NCI-H187 treated with DMSO at 0.1 percent for 48 hours (cell line): ENCODE results near the gene SBF2.
"Not testable (repeated sequence)": the region's sequence is repeated elsewhere in the genome, so short reads cannot be mapped to it uniquely, and the experiment has no call there.

Source experiments
- DNase-seq: peaks from one replicate; lab custom pipeline; 2025; lab: John Stamatoyannopoulos, UW

The SBF2 gene

DNA sequence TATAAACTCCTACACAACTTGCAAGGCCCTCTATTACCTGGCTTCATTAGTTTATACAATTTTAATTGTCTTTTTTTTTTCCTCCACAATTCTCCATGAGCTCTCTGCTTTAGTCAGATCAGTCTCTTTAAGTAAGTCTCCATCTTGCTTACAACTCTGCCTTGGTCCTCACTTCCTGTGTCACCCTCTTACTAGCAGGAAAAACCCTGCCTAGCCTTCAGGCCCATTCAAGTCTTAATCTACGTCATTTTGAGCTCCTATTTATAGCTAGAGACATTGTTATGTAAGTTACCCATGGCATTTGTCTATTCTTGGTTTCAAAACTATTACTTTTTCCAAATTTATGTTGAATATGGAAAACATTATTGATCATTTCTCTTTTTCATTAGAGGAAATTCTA is 177.4 kb downstream of the SBF2 start:
- DNase-seq, result no peak

DNA sequence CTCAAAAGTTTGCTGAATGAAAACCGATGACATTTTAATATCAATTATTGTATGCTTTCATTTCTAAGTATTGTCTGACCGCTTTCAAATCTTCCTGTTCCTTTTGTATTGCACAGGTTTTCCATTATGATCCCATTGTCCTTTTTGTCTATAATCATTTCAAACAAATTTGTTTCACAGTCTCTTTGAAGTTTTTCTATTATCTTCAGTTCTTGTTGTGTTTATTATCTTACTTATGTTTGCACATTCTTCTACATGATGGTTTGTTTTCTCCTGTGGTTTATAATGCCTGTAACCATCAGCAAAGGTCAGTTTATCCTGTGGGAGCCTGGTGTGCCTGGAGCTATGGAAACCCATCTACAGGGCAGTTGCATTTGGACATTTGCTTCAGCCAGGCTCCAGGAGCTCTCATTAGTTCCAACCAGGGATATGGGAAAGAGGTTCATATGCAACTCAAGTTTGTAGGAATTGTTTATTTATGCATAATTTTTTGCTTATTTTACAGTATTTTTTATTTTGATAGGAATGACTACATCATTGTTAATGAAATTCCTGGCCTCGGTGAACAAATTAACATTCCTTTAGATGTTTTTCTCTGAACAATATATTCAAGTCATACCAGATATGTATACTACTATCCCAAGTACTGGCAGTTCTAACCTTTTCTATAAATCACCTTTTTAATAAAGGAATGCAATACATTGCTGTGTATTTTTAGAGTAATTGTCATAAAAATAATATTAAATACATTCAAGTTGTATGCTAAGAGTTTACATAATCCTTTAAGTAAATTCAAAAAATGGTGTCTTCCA is 179.2 kb downstream of the SBF2 start:
- DNase-seq, result no peak

DNA sequence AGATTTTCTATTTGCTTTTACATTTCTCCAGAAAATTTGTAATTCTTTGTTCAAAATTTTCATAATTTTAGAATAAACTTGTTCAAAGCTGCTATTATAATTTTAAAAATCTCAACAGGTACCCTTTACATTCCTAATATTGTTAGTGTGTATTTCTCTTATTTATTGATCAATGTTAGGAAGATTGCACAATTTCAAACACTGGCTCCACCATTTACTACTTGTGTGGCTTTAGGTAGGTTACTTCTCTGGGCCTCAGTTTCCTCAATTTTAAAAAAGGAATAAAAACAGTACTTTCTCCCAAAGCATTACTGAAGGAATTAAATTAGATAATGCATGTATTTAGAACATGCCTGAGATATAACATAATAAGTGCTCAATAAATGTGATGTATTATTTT is 180.2 kb downstream of the SBF2 start:
- no peak for DNase-seq

DNA sequence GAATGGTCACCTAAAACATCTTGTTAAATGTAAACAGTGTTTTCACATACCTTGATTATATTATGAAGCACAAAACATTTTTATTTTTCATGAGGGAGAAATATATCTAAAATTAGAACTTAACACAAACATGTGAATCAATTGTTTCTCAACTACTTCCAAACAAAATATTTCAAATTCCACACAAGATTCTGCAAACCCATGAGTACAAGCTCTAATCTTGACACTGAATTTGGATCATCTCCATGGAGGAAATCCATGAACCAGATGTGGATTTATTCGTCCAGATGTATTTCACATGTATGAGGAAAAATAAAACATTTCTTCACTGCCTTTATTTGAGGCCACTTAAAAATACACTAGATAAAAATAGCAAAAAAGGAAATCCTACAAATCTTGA is 184.2 kb downstream of the SBF2 start:
- no peak for DNase-seq

DNA sequence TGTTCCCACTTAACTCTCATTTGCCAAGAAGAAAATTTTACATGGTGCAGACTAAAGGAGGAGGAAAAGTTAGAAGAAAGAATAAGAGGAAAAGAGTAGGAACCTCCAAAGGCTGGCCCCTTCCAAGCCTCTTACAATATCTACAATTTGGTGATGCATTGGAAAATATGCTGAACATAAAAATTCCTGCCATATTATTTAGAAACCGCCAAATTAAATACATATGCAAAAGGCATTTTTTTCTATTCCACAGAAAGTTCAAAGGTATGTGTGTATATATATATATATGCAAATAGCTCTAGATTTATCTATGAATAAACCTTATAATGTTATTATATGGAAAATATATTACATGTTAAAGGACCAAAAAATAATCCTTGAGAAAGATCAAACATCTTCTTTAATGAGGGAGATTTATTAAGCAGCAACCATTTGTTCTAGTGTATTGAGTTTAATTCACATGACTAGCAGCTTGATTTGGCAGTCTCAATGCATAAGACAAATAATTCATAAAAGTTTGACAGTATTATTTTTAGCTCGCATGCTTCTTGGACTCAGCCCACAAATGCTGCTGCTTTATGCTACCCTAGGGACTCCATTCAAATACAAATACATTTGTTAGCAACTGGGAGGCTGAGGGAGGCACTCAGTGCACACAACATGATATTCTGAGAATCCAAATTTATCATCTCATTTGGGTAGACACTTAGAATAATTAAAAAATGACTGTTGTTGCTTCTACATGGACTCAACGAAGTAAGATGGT is 184.9 kb downstream of the SBF2 start:
- peak; percentile 75 for DNase-seq

DNA sequence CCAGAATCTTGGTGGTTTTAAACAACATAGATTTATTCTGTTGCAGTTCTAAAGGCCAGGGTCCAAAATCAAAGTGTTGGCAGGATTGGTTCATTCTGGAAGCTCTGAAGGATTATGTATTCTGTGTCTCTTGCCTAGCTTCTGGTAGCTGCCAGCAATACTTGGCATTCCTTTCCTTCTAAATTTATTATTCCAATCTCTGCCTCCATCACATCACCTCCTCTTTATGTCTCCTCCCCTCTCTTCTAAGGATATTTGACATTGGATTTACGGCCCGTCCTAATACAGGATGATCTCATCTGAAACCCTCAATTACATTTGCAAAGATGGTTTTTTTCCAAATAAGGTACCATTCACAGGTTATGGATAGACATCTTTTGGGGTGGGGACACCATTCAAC is 186.5 kb downstream of the SBF2 start:
- no peak for DNase-seq

DNA sequence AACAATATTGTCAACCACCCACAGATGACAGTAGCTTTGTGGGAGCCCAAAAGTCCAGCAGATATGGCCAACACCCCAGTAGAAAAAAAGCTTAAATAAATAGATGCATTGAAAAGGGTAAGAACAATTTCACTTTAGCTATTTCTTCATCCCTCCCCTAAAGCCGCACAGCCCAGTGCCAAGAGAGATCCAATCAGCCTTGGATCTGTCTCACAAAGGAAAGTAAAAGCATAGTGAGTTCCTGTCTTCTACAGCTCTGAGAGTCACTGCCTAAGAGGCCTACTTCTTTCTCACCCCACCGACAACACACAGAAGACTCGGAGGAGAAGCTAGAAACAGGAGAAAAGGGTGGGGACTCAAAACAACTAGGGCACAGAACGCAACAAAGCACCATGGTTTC is 196.4 kb downstream of the SBF2 start:
- no peak for DNase-seq

DNA sequence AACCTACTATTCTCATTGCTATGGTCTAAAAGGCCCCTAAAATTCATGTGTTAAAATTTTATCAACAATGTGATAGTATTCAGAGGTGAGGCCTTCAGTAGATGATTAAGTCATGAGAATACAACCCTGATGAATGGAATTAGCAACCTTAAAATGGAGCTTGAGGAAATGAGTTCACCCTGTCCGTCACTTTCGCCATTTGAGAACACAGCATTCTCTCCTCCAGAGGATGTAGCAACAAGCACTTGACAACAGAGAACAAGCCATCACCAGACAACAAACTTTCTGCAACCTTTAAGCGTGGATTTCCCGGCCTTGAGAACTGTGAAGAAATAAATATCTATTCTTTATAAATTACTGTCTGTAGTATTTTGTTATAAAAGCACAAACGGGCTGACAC is 197.0 kb downstream of the SBF2 start:
- DNase-seq, result no peak

DNA sequence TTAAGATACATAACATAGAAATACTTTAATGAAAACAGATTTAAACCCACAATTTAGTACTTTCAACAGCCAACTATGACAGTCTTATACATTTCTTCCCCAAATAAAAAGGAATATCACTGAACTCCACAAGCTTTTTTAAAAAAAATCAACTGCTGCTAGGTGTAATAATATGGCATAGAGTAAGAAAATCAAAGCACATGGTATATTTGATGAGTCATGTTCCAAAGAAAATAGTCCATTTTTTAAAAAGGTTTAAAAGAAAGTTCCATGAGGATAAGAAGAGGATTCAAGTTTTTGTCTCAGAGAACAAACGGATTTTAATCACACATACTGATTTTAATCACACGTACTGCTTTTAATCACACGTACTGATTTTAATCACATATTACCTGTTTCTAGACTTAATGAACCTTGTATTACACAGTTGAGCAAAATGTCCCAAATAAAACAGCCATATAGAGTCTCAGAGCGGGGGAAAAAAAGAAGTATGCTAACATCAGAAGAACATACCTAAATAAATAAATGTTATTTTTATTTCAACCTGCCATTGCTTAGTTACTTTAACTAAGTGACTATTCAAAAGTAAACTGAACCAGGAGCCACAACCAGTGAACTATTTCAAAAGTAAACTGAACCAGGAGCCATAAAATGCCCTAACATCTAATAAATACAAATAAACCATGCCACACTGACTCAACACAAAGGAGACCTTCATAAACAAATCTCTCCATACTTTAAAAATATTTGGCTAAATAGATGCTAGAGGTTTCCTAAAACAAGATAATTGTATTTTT is 198.4 kb downstream of the SBF2 start:
- DNase-seq, result no peak

DNA sequence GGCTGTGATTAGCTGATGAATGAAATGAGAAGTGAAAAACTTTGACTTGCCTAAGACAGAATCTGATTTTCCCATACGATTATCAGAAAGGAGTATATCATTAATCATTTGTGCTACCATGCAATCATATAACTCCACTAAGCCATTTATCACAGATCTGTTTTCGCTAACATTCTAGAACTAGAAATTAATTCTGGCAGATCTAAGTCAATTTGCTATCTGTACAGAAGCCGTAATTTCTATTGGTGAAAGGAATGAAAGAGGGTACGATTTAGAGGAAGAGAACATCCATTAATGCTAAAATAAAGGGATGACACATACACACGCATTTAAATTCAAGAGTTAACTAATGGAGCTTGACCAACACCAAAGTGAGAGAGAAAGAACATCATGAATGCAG is 201.6 kb downstream of the SBF2 start:
- DNase-seq, result no peak

DNA sequence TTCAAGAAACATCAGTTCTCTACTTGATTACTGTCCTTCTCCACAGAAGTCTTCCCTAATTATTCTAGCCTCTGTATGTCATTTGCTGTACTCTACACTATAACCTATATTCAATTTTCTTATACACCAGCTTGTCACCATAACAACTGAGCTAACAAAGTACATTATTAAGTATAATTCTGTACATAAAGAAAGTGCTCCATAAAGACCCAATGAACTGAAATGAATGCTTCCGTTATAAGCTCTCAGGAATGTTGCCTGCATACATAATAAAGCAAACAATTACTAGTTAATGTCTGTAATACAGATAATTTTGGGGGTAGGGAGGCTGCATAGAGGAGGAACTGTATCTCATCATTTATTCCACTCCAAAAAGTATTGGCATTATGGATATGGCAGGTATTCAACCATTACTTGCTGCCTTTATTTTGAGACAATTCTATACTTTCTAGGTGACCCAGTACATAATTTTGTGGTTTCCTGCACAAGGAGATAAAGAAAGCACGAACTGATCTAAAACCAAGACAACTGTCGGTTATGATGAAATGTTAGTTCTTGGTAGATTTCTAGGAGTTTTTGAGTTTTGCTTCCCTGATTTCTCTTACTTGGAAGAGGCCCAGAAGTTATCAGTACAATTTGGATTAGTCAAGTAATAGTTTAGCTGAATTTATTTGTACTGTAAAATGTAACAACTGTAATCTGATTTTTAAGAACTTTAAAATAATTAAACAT is 202.5 kb downstream of the SBF2 start:
- no peak for DNase-seq

DNA sequence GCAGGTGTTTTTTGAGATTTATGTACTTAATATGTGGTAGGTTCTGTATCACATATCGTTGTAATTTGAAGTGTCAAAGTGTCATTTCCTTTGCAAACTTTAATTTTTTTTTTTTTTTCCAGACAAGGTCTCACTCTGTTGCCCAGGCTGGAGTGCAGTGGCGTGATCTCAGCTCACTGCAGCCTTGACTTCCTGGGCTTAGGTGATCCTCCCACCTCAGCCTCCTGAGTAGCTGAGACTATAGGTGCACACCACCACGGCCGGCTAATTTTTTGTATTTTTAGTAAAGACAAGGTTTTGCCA is 206.1 kb downstream of the SBF2 start:
- not testable (repeated sequence) for DNase-seq

DNA sequence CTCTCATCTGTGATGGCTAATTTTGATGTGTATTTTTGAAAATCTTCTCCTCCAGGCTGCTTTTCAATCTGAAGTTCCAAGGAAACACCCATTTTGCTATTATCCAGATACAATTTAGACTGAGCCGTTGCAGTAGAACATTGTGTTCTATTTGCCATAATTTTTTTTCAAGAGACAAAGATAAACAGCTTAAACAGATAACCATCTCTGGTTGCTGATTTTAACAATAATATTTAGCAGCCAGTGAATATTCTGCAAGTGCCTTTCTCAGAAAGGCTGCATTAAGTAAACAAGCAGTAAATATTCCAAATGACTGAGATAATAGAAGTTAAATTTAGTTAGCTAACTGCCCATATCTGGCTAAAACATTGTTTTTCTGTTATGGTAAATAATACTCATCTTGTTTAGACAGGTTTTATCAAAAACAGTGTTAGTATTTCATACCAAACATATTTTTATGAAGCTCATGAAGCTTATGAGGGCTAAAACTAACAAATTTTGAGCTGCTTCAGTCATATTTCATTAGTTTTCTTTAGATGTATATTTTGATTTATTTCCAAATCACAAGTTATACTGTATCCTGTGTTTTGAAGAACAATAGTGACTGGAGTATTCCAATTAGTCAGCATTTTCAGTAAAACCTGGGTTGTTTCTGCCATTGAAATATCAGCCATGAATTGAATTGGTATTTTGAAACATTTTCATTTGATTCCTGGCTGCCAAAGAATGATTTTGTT is 206.7 kb downstream of the SBF2 start:
- no peak for DNase-seq

DNA sequence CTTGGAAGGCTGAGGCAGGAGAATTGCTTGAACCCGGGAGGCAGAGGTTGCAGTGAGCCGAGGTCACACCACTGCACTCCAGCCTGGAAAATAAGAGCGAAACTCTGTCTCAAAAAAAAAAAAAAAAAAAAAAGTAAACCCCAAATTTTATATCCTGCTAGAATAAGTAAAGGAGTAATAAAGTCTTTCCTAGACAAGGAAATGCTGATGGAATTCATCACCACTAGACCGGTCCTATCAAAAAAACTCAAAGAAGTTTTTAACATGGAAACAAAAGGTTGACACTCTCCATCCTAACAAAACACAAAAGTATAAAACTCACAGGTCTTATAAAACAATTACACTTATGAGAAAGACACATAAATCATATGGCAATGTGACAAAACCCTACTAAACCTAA is 213.9 kb downstream of the SBF2 start:
- DNase-seq, result no peak

DNA sequence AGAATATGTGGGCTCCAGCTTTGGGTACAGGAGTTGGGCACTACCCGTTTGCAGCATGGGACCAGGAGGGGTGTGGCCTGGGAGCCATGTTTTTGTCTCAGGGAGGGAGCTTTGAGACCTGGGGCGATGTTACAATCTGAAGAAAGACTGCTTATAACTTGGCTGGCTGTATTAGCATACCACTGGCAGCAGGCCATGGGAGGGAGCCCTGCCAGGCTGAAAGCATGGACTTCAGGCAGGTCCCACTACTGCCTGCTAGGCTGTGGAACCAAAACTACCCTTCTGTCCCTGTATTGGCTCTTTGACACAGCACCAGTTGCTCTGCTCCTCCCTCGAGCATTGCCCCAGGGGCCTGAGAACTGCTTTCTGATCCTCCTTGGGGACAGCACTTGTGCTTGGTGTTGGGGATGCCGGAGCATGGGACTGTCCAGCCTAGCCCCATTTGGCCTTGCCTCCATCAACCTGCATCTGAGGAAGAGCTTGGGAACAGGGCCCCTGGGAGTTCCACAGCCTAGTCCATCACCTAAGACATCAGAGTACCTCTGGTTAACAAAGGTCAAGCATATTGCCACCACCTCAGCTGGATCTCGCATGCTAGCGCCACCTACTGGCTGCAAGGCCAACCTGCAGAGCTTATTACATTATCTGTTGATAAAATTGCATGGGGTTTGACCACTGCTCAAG is 217.4 kb downstream of the SBF2 start:
- no peak for DNase-seq

DNA sequence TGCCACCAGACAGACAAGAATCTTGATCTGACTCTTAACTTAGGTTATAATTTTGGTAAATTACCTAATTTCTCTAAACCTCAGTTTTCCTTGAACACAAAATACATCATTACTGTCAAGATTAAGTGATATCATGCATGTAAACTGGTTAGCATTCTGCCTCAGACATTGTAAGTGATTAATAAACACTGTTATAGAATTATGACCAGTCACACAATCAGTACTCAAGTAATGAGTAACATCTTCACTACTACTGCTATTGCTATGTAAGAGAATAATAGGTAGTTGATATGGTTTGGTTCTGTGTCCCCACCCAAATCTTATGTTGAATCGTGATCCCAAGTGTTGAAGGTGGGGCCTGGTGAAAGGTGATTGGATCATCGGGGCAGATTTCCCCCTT is 218.9 kb downstream of the SBF2 start:
- no peak for DNase-seq

DNA sequence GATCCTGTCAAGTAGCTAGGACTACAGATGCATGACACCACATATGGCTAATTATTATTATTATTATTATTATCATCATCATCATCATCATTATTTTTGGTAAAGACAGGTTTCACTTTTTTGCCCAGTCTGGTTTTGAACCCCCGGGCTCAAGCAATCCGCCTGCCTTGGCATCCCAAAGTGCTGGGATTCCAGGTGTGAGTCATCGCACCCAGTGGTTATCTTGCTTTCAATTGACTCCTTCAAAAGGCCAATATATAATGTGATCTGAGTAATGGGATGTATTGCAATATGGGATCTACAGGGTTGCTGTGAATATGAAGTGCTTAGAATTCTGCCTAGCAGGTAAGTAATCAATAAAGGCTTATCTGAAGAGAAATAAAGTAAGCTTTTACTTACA is 221.2 kb downstream of the SBF2 start:
- DNase-seq, result no peak

DNA sequence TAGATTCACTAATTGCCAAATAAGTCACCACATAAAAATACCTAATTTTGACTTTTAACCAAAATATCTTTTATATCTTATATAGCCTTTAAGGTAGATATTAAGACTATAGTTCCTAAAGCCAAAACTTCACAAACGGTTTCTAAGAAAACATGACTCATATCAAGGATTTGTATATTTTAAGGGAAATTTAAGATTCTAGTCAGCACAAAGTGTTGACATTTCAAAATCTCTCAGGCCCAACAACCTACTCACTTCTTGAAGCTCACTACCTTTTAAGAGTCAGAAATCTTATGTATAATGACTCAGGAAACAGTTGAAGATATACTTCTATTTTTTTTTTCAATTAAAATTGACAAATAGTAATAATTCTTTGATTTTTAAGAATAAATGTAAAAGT is 221.9 kb downstream of the SBF2 start:
- no peak for DNase-seq

DNA sequence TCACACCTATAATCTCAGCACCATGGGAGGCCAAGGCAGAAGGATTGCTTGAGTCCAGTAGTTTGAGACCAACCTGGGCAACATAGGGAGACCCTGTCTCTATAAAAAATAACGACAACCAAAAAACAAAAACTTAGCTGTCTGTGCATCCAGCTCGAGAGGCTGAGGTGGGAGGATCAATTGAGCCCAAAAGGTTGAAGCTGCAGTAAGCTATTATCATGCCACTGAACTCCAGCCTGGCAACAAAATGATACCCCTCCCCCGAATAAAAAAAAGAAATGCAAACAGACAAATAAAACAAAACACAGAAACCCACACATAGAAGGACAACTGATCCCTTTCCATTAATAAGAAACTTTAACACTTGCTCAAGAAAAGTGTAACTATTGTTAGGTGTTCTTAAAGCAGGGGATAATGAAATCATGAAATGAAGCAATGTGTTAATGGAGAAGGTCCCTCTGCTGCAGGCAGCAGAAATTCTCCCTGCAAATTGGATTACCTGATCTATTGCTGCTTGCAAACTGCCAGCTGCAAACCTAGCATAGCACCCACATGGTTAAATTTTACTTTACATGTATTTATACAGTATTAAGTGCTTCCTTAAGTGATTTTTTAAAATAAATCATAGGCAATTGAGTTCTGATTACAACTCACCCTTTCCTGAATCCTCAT is 226.3 kb downstream of the SBF2 start:
- DNase-seq, result no peak

DNA sequence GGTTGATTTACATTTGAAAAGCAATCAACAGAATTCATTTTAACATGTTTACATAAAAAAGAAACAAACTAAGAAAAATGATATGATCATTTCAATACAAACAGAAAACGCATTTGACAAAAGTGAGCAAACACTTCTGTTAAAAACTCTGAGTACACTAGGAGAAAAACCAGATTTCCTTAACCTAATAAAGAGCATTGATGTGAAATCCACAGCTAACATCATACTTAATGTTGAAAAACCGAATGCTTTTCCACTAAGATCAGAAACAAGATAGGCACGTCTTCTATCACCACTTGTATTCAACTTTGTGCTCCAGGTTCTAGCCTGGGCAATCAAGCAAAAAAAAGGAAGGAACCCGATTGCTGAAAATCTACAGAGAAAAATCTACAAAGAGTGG is 227.6 kb downstream of the SBF2 start:
- DNase-seq, result no peak
